GM12801 (cell line): ENCODE measurements around the gene ITGB5.

ENCODE experiments used
- TF ChIP-seq, protein P1 (sequence below): IDR thresholded peaks from one replicate; pipeline ENCODE4 v1.5.1; 2011; ENCODE audit warnings: control low read depth; ENCODE audit not compliant: insufficient read length; ENCODE audit errors: extremely low read depth

ITGB5 gene

GRCh38 chr3:124890573-124891190 lies 3.5 kb upstream of the ITGB5 start:
- TF ChIP-seq, protein P1, sequence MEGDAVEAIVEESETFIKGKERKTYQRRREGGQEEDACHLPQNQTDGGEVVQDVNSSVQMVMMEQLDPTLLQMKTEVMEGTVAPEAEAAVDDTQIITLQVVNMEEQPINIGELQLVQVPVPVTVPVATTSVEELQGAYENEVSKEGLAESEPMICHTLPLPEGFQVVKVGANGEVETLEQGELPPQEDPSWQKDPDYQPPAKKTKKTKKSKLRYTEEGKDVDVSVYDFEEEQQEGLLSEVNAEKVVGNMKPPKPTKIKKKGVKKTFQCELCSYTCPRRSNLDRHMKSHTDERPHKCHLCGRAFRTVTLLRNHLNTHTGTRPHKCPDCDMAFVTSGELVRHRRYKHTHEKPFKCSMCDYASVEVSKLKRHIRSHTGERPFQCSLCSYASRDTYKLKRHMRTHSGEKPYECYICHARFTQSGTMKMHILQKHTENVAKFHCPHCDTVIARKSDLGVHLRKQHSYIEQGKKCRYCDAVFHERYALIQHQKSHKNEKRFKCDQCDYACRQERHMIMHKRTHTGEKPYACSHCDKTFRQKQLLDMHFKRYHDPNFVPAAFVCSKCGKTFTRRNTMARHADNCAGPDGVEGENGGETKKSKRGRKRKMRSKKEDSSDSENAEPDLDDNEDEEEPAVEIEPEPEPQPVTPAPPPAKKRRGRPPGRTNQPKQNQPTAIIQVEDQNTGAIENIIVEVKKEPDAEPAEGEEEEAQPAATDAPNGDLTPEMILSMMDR: no peak

- TF ChIP-seq, protein P1: no peak
Measured at GRCh38 chr3:124888482-124889441, 1.6 kb upstream of the ITGB5 start.

GRCh38 chr3:124887932-124888298 lies 750 bp upstream of the ITGB5 start:
- TF ChIP-seq, protein P1: no peak

DNA sequence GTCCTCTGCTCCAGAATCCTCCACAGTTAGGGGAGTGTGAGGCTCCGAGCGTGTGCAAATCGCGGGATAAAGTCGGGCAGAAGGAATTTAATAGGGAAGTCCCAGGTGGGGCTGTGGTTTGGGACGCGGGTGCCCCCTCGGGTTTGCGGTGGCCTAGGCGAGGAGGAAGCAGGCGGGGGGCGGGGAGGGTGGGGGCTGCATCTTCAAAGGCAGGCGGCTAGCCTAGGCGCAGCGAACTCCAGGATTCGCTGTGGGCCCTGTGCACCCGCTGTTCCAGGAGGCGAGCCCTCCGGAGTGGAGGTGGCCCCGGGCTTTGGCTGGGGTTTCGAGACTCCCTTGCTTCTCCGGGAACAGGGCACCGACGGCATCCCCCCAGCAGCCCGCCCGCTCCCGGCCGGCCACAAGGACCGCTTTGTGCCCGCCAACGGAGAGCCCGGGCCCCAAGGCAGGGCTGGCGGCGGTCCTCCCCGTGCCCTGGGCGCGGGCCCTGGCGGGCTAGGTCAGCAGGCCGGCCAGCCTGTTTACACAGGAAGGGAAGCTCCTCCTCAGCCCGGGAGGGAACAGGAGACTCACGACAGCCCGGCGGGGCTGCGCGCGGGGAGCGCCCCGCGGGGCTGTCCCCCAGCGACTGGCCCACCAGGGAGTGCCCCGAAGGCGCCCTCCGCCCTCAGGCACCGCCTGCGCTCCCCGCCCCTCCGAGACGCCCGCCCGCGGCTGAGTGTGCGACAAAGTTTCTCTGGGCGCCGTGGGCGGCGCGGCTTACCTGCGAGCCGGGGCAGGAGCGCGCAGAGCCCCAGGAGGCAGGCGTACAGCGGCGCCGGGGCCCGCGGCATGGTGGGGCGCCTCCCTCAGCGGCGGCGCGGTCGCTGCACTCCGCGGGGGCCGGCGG lies 753 bp downstream of the ITGB5 start:
- TF ChIP-seq, protein P1: no peak

- TF ChIP-seq, protein P1: no peak
Measured at GRCh38 chr3:124885466-124886167, 1.5 kb downstream of the ITGB5 start.

DNA sequence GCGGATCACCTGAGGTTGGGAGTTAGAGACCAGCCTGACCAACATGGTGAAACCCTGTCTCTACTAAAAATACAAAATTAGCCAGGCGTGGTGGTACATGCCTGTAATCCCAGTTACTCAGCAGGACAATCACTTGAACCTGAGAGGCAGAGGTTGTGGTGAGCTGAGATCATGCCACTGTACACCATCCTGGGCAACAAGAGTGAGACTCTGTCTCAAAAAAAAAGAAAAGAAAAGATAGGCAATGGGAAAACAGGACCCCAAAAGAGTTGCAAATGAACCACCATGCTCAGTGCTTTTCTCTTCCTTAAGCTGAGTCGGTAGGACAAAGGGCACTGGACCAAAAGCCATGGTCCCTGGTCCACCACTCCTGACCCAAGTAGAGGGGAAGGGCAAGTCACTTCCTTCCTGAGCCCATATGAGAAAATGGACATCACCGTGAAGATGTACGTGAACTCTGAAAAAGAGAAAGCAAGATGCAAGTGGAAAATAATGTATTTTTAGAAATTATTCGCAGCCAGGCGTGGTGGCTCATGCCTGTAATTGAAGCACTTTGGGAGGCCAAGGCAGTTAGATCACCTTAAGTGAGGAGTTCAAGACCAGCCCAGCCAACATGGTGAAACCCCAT lies 2.6 kb downstream of the ITGB5 start:
- TF ChIP-seq, protein P1: no peak
